ENCODE measurements around the gene RXRA. TPM values are rescaled to one million over a fixed set of nuclear protein-coding genes. Genes with fewer than 3 reads are reported as not detected.

The RXRA gene
- polyA plus RNA-seq, 1 of the 3 experiments (the other 2 are of a cell fraction): 7.6 TPM

GRCh38 chr9:134434894-134435506, 108.7 kb downstream of the RXRA start:
- Histone ChIP-seq H3K4me1 (ENCODE audit: control insufficient read depth in 1 of 2, insufficient read depth in 2 of 2, low read depth in 1 of 2, low read length in 1 of 2) (peaks cover 18 to 49% of the 10 kb centered on the region in 2 experiments; a peak in 3 of 4 replicates), H3K9me2 (no peaks in the 10 kb centered on the region), H3K27ac (ENCODE audit: low read depth in 2 of 2, low read length in 1 of 2) (peak overlapping the region; percentile 72 to 96), H3K79me2 (ENCODE audit: insufficient read depth) (no peaks in the 10 kb centered on the region), H3K27me3 (ENCODE audit: insufficient read depth) (no peaks in the 10 kb centered on the region), H3K4me2 (peak overlapping the region; percentile 71), H4K20me1 (ENCODE audit: insufficient read depth) (peaks cover 7% of the 10 kb centered on the region; the same call in 1 of the 2 replicates), H3K36me3 (replicated peaks in 1 of 2; ENCODE audit: control insufficient read depth in 1 of 2, insufficient read depth in 2 of 2, low read length in 1 of 2) (peaks cover 4 to 7% of the 10 kb centered on the region in 2 experiments), H3K9me3 (no peaks in the 10 kb centered on the region), H3K4me3 (ENCODE audit: low read depth in 2 of 2, low read length in 1 of 2) (no peak overlapping the region), H3F3A (replicated peaks; ENCODE audit: insufficient read depth) (peaks cover 6% of the 10 kb centered on the region), H2AFZ (ENCODE audit: low read depth) (no peak overlapping the region), H3K9ac (no peak overlapping the region)
- peak; percentile 97 for DNase-seq
- ChIA-PET CTCF (interaction anchor here (0.7 to 3.2 kb wide), 7 partner anchors 8 to 266 kb away, joined by 3 to 28 read pairs (median 4); no protein-coding TSS in a partner anchor), POLR2A (interaction anchor here (0.6 to 1.4 kb wide), 4 partner anchors 57 to 749 kb away, joined by 3 to 8 read pairs (median 3); partner anchors contain the start of gene RNU6ATAC)
- WGBS (ENCODE audit: low lambda C conversion rate): 0% methylated on average over 12 of the region's 17 CpGs
- TF ChIP-seq REST (IDR thresholded peaks at IDR 0.05; ENCODE audit: low read depth, low read length) (peak; percentile 55; the same call in 1 of the 2 replicates), MEF2A (IDR thresholded peaks at IDR 0.05; ENCODE audit: borderline replicate concordance, low read depth) (no peak), FOXJ3 (CRISPR knock-in tag; IDR thresholded peaks at IDR 0.05) (no peak), RCOR1 (IDR thresholded peaks at IDR 0.05; ENCODE audit: low read length) (peak; percentile 83), CHD2 (IDR thresholded peaks at IDR 0.05; ENCODE audit: low read length, partially characterized antibody) (peak; percentile 84), RAD21 (IDR thresholded peaks at IDR 0.05; ENCODE audit: low read length) (peak; percentile 18; the same call in 1 of the 2 replicates), USF2 (IDR thresholded peaks at IDR 0.05; ENCODE audit: borderline replicate concordance, low read depth, low read length) (no peak), ZBTB33 (IDR thresholded peaks at IDR 0.05; ENCODE audit: borderline replicate concordance, low read depth) (0 out of 2 replicates have a peak, but pooled peaks have one; percentile 44), MXI1 (IDR thresholded peaks at IDR 0.05; ENCODE audit: low read depth, low read length) (no peak), YY1 (IDR thresholded peaks at IDR 0.05; ENCODE audit: low read depth) (no peak), SIN3A (IDR thresholded peaks at IDR 0.05; ENCODE audit: borderline replicate concordance, low read depth, low read length) (peak; percentile 68; the same call in 1 of the 2 replicates), NFIC (IDR thresholded peaks at IDR 0.05; ENCODE audit: borderline replicate concordance) (peak; percentile 100), CTCF (IDR thresholded peaks at IDR 0.05) (no peak), NRF1 (IDR thresholded peaks at IDR 0.05; ENCODE audit: low read depth, low read length) (no peak), EZH2phosphoT487 (IDR thresholded peaks at IDR 0.05; ENCODE audit: borderline replicate concordance, low read depth) (no peak), GATA2 (CRISPR knock-in tag; IDR thresholded peaks at IDR 0.05) (no peak; the same call in 1 of the 2 replicates), JUND (IDR thresholded peaks at IDR 0.05) (0 out of 2 replicates have a peak, but pooled peaks have one; percentile 42), TAF1 (IDR thresholded peaks at IDR 0.05; ENCODE audit: borderline replicate concordance, low read depth, low read length) (no peak), EP300 (IDR thresholded peaks at IDR 0.05; ENCODE audit: borderline replicate concordance in 1 of 2, low read depth in 1 of 2, low read length in 1 of 2) (peak; percentile 77 to 78; a peak in 3 of 4 replicates), FOSL2 (IDR thresholded peaks at IDR 0.05; ENCODE audit: borderline replicate concordance, low read depth) (no peak), TEAD4 (IDR thresholded peaks at IDR 0.05; ENCODE audit: borderline replicate concordance, insufficient read depth) (no peak), IRF3 (IDR thresholded peaks at IDR 0.05; ENCODE audit: low read depth, low read length) (no peak)
